PFSK-1 (cell line): ENCODE measurements around the gene HERC3.

Experiments
- POLR2AphosphoS5 ChIP-seq: IDR thresholded peaks from 2 replicates; pipeline ENCODE4 v1.6.1; 2012; ENCODE audit warnings: low read depth, mild to moderate bottlenecking, control low read depth, low read length, moderate library complexity
- SIN3A ChIP-seq: IDR thresholded peaks from 2 replicates; pipeline ENCODE4 v1.6.1; 2012; ENCODE audit warnings: mild to moderate bottlenecking, low read length, moderate library complexity, borderline replicate concordance; ENCODE audit not compliant: insufficient read depth
- TAF1 ChIP-seq: IDR thresholded peaks from 2 replicates; pipeline ENCODE4 v1.6.1; 2012; ENCODE audit warnings: low read length, control low read depth, borderline replicate concordance; ENCODE audit not compliant: insufficient read depth

DNA sequence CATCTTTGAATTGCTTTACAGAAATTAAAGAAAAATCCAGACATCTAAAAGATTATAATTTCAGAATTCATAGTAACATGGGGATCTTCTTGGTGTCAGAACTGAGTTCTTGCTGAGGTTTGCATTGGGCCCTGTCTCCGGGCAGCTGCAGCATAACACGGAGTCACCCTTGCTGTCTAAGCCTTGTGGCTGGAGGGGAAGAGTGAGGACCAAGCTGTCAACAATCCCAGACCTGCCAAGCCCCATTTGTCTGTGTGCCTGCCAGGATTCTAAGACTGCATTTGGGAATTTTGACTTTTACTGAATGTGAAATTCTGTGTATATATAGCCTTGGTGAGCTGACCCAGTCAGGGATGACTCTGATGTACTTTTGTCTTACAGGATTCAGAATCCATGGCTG lies 130.5 kb downstream of the HERC3 start:
- TF ChIP-seq SIN3A (no peak), TAF1 (no peak), POLR2AphosphoS5 (no peak)
